ENCODE data around the gene GZMM. TPM values are rescaled to one million over a fixed set of nuclear protein-coding genes. Genes with fewer than 3 reads are reported as not detected.

The GZMM gene
- total and polyA plus RNA-seq, 4 experiments from 2014 or later = 25.5 to 122 (median 55.4) TPM

- intact Hi-C loops (cut with micrococcal nuclease) = loop anchor here (1.0 to 10.0 kb wide), 2 partner anchors 53 to 115 kb away; partner anchors contain the start of genes BSG, FGF22 and POLRMT
- H3K36me3 ChIP-seq (ENCODE audit: insufficient read depth, low read length) = no peaks in the 10 kb centered on the region
- no peak overlapping the region for H3K4me3 ChIP-seq (ENCODE audit: low read length in 2 of 2)
- POLR2A ChIA-PET (ENCODE audit: partially characterized antibody) = interaction anchor here (1.2 to 3.6 kb wide), 5 partner anchors 9 to 31 kb away, joined by 3 to 30 read pairs (median 10); partner anchors contain the start of gene CDC34
- Mint-ChIP-seq H3K27me3 (no peaks in the 10 kb centered on the region), H3K36me3 (no peaks in the 10 kb centered on the region), H3K9me3 (peaks cover 0 to 3% (median 0%) of the 10 kb centered on the region in 8 donors), H3K4me1 (peaks cover 3 to 14% (median 6%) of the 10 kb centered on the region in 4 donors), H3K27ac (no peak overlapping the region), H3K4me3 (no peak overlapping the region)
- CTCF ChIA-PET (ENCODE audit: partially characterized antibody) = interaction anchor here (0.9 to 3.6 kb wide), 4 partner anchors 8 to 65 kb away, joined by 3 to 22 read pairs (median 6); partner anchors contain the start of gene CDC34
- no peaks in the 10 kb centered on the region for H3K27me3 ChIP-seq (ENCODE audit: insufficient read depth, low read length)
- no peaks in the 10 kb centered on the region for H3K4me1 ChIP-seq (ENCODE audit: insufficient read depth, low read length)
- H3K9me3 ChIP-seq (ENCODE audit: control insufficient read depth in 1 of 2, low read length in 2 of 2) = no peaks in the 10 kb centered on the region
- no peak for DNase-seq
- no peak overlapping the region for H3K27ac ChIP-seq (ENCODE audit: low read depth, low read length)
These were observed 24.4 kb upstream of the GZMM start for GRCh38 chr19:519449-519865.

- peaks cover 0 to 3% of the 10 kb centered on the region in 2 donors for H3K27me3 Mint-ChIP-seq
- no peaks in the 10 kb centered on the region for H3K36me3 Mint-ChIP-seq
- H3K4me3 Mint-ChIP-seq = peak overlapping the region in 2 of 8 donors; percentile 46 to 48
- no peaks in the 10 kb centered on the region for H3K9me3 Mint-ChIP-seq
- peak overlapping the region in 2 of 7 donors; percentile 37 to 65 for H3K27ac Mint-ChIP-seq
- intact Hi-C loops (cut with micrococcal nuclease) = no loop called here
- DNase-seq = no peak
- Histone ChIP-seq H3K36me3 (ENCODE audit: insufficient read depth, low read length) (no peaks in the 10 kb centered on the region), H3K4me3 (ENCODE audit: low read length in 2 of 2) (no peak overlapping the region), H3K9me3 (ENCODE audit: control insufficient read depth in 1 of 2, low read length in 2 of 2) (no peaks in the 10 kb centered on the region), H3K27ac (ENCODE audit: low read depth, low read length) (no peak overlapping the region), H3K4me1 (ENCODE audit: insufficient read depth, low read length) (no peaks in the 10 kb centered on the region), H3K27me3 (ENCODE audit: insufficient read depth, low read length) (no peaks in the 10 kb centered on the region)
- ChIA-PET CTCF (ENCODE audit: partially characterized antibody) (interaction anchor here (1.4 to 3.6 kb wide), 3 partner anchors 11 to 16 kb away, joined by 3 to 22 read pairs (median 3); no protein-coding TSS in a partner anchor), POLR2A (ENCODE audit: partially characterized antibody) (interaction anchor here (0.6 to 3.6 kb wide), 4 partner anchors 8 to 31 kb away, joined by 5 to 30 read pairs (median 8); partner anchors contain the start of gene TPGS1)
- H3K4me1 Mint-ChIP-seq = peaks cover 0 to 12% (median 1%) of the 10 kb centered on the region in 4 donors
These were observed 21.1 kb upstream of the GZMM start for GRCh38 chr19:522726-523125.

- CTCF ChIA-PET (ENCODE audit: partially characterized antibody) = no interaction called here
These were observed 19.7 kb upstream of the GZMM start for GRCh38 chr19:524062-524674.

GRCh38 chr19:525029-525428, 18.8 kb upstream of the GZMM start:
- H3K27me3 Mint-ChIP-seq = peaks cover 0 to 3% of the 10 kb centered on the region in 2 donors
- H3K4me3 Mint-ChIP-seq = no peak overlapping the region
- no peaks in the 10 kb centered on the region for H3K9me3 Mint-ChIP-seq
- Histone ChIP-seq H3K9me3 (ENCODE audit: control insufficient read depth in 1 of 2, low read length in 2 of 2) (no peaks in the 10 kb centered on the region), H3K4me1 (ENCODE audit: insufficient read depth, low read length) (no peaks in the 10 kb centered on the region), H3K4me3 (ENCODE audit: low read length in 2 of 2) (no peak overlapping the region), H3K36me3 (ENCODE audit: insufficient read depth, low read length) (no peaks in the 10 kb centered on the region), H3K27ac (ENCODE audit: low read depth, low read length) (no peak overlapping the region), H3K27me3 (ENCODE audit: insufficient read depth, low read length) (no peaks in the 10 kb centered on the region)
- H3K4me1 Mint-ChIP-seq = peaks cover 0 to 13% (median 1%) of the 10 kb centered on the region in 4 donors
- ChIA-PET POLR2A (ENCODE audit: partially characterized antibody) (no interaction called here), CTCF (ENCODE audit: partially characterized antibody) (no interaction called here)
- no peaks in the 10 kb centered on the region for H3K36me3 Mint-ChIP-seq
- intact Hi-C loops (cut with micrococcal nuclease) = no loop called here
- no peak for DNase-seq
- H3K27ac Mint-ChIP-seq = no peak overlapping the region

More at GRCh38 chr19:524062-524674, 19.7 kb upstream of the GZMM start:
- H3K4me1 ChIP-seq (ENCODE audit: insufficient read depth, low read length) = no peaks in the 10 kb centered on the region
- H3K9me3 ChIP-seq (ENCODE audit: control insufficient read depth in 1 of 2, low read length in 2 of 2) = no peaks in the 10 kb centered on the region
- DNase-seq = no peak
- Mint-ChIP-seq H3K9me3 (no peaks in the 10 kb centered on the region), H3K27me3 (peaks cover 0 to 3% of the 10 kb centered on the region in 2 donors), H3K4me1 (peaks cover 0 to 12% (median 1%) of the 10 kb centered on the region in 4 donors), H3K36me3 (no peaks in the 10 kb centered on the region), H3K4me3 (no peak overlapping the region), H3K27ac (no peak overlapping the region)
- intact Hi-C loops (cut with micrococcal nuclease) = no loop called here
- POLR2A ChIA-PET (ENCODE audit: partially characterized antibody) = interaction anchor here (1.1 kb wide), 1 partner anchor 13 kb away, joined by 6 read pairs; no protein-coding TSS in a partner anchor
- H3K36me3 ChIP-seq (ENCODE audit: insufficient read depth, low read length) = no peaks in the 10 kb centered on the region
- H3K27ac ChIP-seq (ENCODE audit: low read depth, low read length) = no peak overlapping the region
- no peak overlapping the region for H3K4me3 ChIP-seq (ENCODE audit: low read length in 2 of 2)
- H3K27me3 ChIP-seq (ENCODE audit: insufficient read depth, low read length) = no peaks in the 10 kb centered on the region

- DNase-seq = no peak
- Mint-ChIP-seq H3K36me3 (no peaks in the 10 kb centered on the region), H3K9me3 (no peaks in the 10 kb centered on the region), H3K4me1 (peaks cover 0 to 16% (median 2%) of the 10 kb centered on the region in 4 donors), H3K27ac (no peak overlapping the region), H3K4me3 (no peak overlapping the region), H3K27me3 (peaks cover 0 to 3% of the 10 kb centered on the region in 2 donors)
- no peaks in the 10 kb centered on the region for H3K36me3 ChIP-seq (ENCODE audit: insufficient read depth, low read length)
- H3K27me3 ChIP-seq (ENCODE audit: insufficient read depth, low read length) = no peaks in the 10 kb centered on the region
- peaks cover 6% of the 10 kb centered on the region for H3K4me1 ChIP-seq (ENCODE audit: insufficient read depth, low read length)
- H3K4me3 ChIP-seq (ENCODE audit: low read length in 2 of 2) = no peak overlapping the region
- intact Hi-C loops (cut with micrococcal nuclease) = no loop called here
- H3K27ac ChIP-seq (ENCODE audit: low read depth, low read length) = no peak overlapping the region
- H3K9me3 ChIP-seq (ENCODE audit: control insufficient read depth in 1 of 2, low read length in 2 of 2) = no peaks in the 10 kb centered on the region
- ChIA-PET POLR2A (ENCODE audit: partially characterized antibody) (no interaction called here), CTCF (ENCODE audit: partially characterized antibody) (interaction anchor here (1.0 kb wide), 1 partner anchor 20 kb away, joined by 4 read pairs; no protein-coding TSS in a partner anchor)
These were observed 17.9 kb upstream of the GZMM start for GRCh38 chr19:525857-526419.

GRCh38 chr19:530134-531008, 13.5 kb upstream of the GZMM start:
- H3K4me1 ChIP-seq (ENCODE audit: insufficient read depth, low read length) = peaks cover 25% of the 10 kb centered on the region
- no peak for DNase-seq

More at GRCh38 chr19:530134-531008, 13.5 kb upstream of the GZMM start:
- Mint-ChIP-seq H3K4me1 (peaks cover 6 to 26% (median 10%) of the 10 kb centered on the region in 4 donors), H3K9me3 (no peaks in the 10 kb centered on the region), H3K4me3 (peak overlapping the region; percentile 79 to 87 (median 84)), H3K27me3 (peaks cover 0 to 3% of the 10 kb centered on the region in 2 donors), H3K27ac (peak overlapping the region; percentile 58 to 93 (median 88)), H3K36me3 (peaks cover 0 to 3% of the 10 kb centered on the region in 2 donors)
- H3K27ac ChIP-seq (ENCODE audit: low read depth, low read length) = peak overlapping the region; percentile 81
- intact Hi-C loops (cut with micrococcal nuclease) = loop anchor here (1.0 to 5.0 kb wide), 4 partner anchors 13 to 82 kb away; partner anchors contain the start of genes BSG and TPGS1
- H3K27me3 ChIP-seq (ENCODE audit: insufficient read depth, low read length) = no peaks in the 10 kb centered on the region
- no peaks in the 10 kb centered on the region for H3K9me3 ChIP-seq (ENCODE audit: control insufficient read depth in 1 of 2, low read length in 2 of 2)
- peak overlapping the region in 1 of 2 donors; percentile 61 for H3K4me3 ChIP-seq (ENCODE audit: low read length in 2 of 2)
- H3K36me3 ChIP-seq (ENCODE audit: insufficient read depth, low read length) = peaks cover under 1% of the 10 kb centered on the region
- ChIA-PET CTCF (ENCODE audit: partially characterized antibody) (interaction anchor here (1.3 to 5.7 kb wide), 2 partner anchors 19 to 24 kb away, joined by 5 to 48 read pairs; no protein-coding TSS in a partner anchor), POLR2A (ENCODE audit: partially characterized antibody) (interaction anchor here (0.7 to 6.5 kb wide), 10 partner anchors 8 to 133 kb away, joined by 3 to 111 read pairs (median 10); partner anchors contain the start of genes BSG, GZMM, RNF126 and TPGS1)

All from CD4-positive, alpha-beta memory T cell (primary cell).